ENCODE results near the gene DUSP28. TPM values are rescaled to one million over a fixed set of nuclear protein-coding genes. Genes with fewer than 3 reads are reported as not detected.

Gene DUSP28
- total and polyA plus RNA-seq, 2 of the 8 experiments (the other 6 are each of a cell fraction or from before 2014, with no cell fraction given), result 2.1 to 2.3 TPM

GRCh38 chr2:240591784-240592183 lies 31.6 kb downstream of the DUSP28 start:
- 97% methylated on average over 13 of the region's 13 CpGs; no CpG with 5 or more reads in 1 of the 2 experiments for WGBS, 2 experiments (ENCODE audit: extremely low coverage in 1 of 2, insufficient coverage in 1 of 2, insufficient read length in 1 of 2, insufficient replicate concordance in 2 of 2, low coverage in 1 of 2, low lambda C conversion rate in 2 of 2, missing lambda C conversion rate in 1 of 2)
- no peak overlapping the region for H4K8ac ChIP-seq (ENCODE audit: extremely low read depth, insufficient read depth, low read length)

More at GRCh38 chr2:240591784-240592183, 31.6 kb downstream of the DUSP28 start:
- DNase-seq (ENCODE audit: low read depth in 1 of 2, low spot score in 2 of 2) (no peak), FAIRE-seq (no peak)
- Histone ChIP-seq H3K27me3 (replicated peaks in 1 of 4; ENCODE audit: control insufficient read depth in 3 of 4, extremely low read depth in 1 of 4, insufficient read depth in 3 of 4, low read length in 3 of 4) (no peaks in the 10 kb centered on the region), H3K27ac (ENCODE audit: low read depth, low read length) (no peak overlapping the region), H2BK5ac (ENCODE audit: low read depth, low read length) (no peak overlapping the region), H3K9me3 (ENCODE audit: insufficient read depth in 2 of 2, low read depth in 1 of 2, low read length in 1 of 2) (no peaks in the 10 kb centered on the region), H4K20me1 (replicated peaks in 1 of 2; ENCODE audit: control insufficient read depth in 1 of 2, insufficient read depth in 2 of 2, low read length in 2 of 2) (peaks cover 3 to 33% of the 10 kb centered on the region in 2 experiments), H4K5ac (ENCODE audit: insufficient read length, low read depth, low read length) (no peak overlapping the region), H2BK15ac (ENCODE audit: low read length) (no peak overlapping the region), H3K18ac (ENCODE audit: extremely low read depth, low read length) (no peak overlapping the region), H2BK120ac (replicated peaks; ENCODE audit: low read depth, low read length) (no peak overlapping the region), H3K36me3 (ENCODE audit: control insufficient read depth in 2 of 4, insufficient read depth in 4 of 4, low read length in 3 of 4) (peaks cover 0 to 8% (median 7%) of the 10 kb centered on the region in 4 experiments; a peak in 4 of 8 replicates), H2BK20ac (ENCODE audit: low read length) (no peak overlapping the region), H3K4me3 (ENCODE audit: extremely low read depth in 1 of 4, insufficient read depth in 2 of 4, low read depth in 3 of 4, low read length in 4 of 4) (no peak overlapping the region), H3K23ac (ENCODE audit: insufficient read length) (no peak overlapping the region), H4K91ac (replicated peaks; ENCODE audit: insufficient read length, low read length) (no peak overlapping the region), H3K14ac (ENCODE audit: insufficient read length) (no peak overlapping the region), H3K79me2 (ENCODE audit: control insufficient read depth in 1 of 2, insufficient read depth in 2 of 2, low read length in 2 of 2) (peaks cover 4 to 29% of the 10 kb centered on the region in 2 experiments; a peak in 3 of 4 replicates), H3K56ac (replicated peaks; ENCODE audit: insufficient read length, low read depth, low read length) (no peak overlapping the region), H3K23me2 (ENCODE audit: low read depth, low read length) (peaks cover 7% of the 10 kb centered on the region; the same call in 1 of the 2 replicates), H3K4me2 (ENCODE audit: insufficient read depth in 1 of 2, low read depth in 2 of 2, low read length in 2 of 2) (no peak overlapping the region), H2BK12ac (ENCODE audit: low read depth, low read length) (no peak overlapping the region), H3K79me1 (ENCODE audit: low read depth, low read length) (peaks cover 17% of the 10 kb centered on the region), H3K9ac (replicated peaks in 1 of 4; ENCODE audit: extremely low read depth in 1 of 4, low read depth in 3 of 4, low read length in 3 of 4) (no peak overlapping the region), H3K4me1 (replicated peaks in 1 of 4; ENCODE audit: control insufficient read depth in 3 of 4, insufficient read depth in 4 of 4, low read length in 3 of 4) (peaks cover 0 to 8% (median 7%) of the 10 kb centered on the region in 4 experiments; a peak in 5 of 7 replicates), H2AFZ (ENCODE audit: low read length) (no peak overlapping the region), H2AK5ac (ENCODE audit: low read depth, low read length) (no peak overlapping the region), H3K4ac (replicated peaks; ENCODE audit: insufficient read length, low read depth, low read length) (no peak overlapping the region)
- TF ChIP-seq GTF2F1 (IDR thresholded peaks at IDR 0.05; ENCODE audit: borderline replicate concordance, low read depth, low read length) (no peak), FOSL1 (IDR thresholded peaks at IDR 0.05; ENCODE audit: insufficient read depth, low read depth, low read length) (no peak), NANOG (IDR thresholded peaks at IDR 0.05; ENCODE audit: insufficient read depth, low read depth, low read length, poor library complexity, severe bottlenecking) (no peak), TBP (IDR thresholded peaks at IDR 0.05; ENCODE audit: low read depth, low read length) (no peak), MAFK (IDR thresholded peaks at IDR 0.05; ENCODE audit: low read depth, low read length) (no peak), ASH2L (IDR thresholded peaks at IDR 0.05; ENCODE audit: low read length) (no peak), EP300 (IDR thresholded peaks at IDR 0.05; ENCODE audit: borderline replicate concordance in 1 of 2, low read depth in 2 of 2, low read length in 2 of 2) (no peak)
- CTCF ChIA-PET (ENCODE audit: partially characterized antibody), result no interaction called here
- POLR2A ChIA-PET (ENCODE audit: partially characterized antibody), result no interaction called here

Data from H1 (cell line).